ENCODE results near the gene SREBF1.
A peak's percentile ranks its signal among the peaks of the same experiment; 100 is the strongest.

The SREBF1 gene

GRCh38 chr17:17774009-17774881 is 62.5 kb downstream of the SREBF1 start:
- no peak for ATAC-seq (ENCODE audit: insufficient read depth, low read depth)
- Histone ChIP-seq H3K9ac (ENCODE audit: low read depth, low read length) (no peak overlapping the region), H3K36me3 (ENCODE audit: insufficient read depth, low read length) (peaks cover 16% of the 10 kb centered on the region), H3K27ac (ENCODE audit: low read length) (no peak overlapping the region), H3K79me2 (ENCODE audit: insufficient read depth, low read length) (peaks cover 87% of the 10 kb centered on the region), H3K9me3 (ENCODE audit: insufficient read depth, low read length, severe bottlenecking) (no peaks in the 10 kb centered on the region), H2AFZ (ENCODE audit: low read depth, low read length) (no peak overlapping the region), H3K4me2 (ENCODE audit: insufficient read depth, low read length) (no peak overlapping the region), H3K4me1 (ENCODE audit: insufficient read depth, low read length) (no peaks in the 10 kb centered on the region), H3K27me3 (ENCODE audit: insufficient read depth, low read length, poor library complexity) (no peaks in the 10 kb centered on the region), H4K20me1 (ENCODE audit: insufficient read depth, low read length) (peaks cover 95% of the 10 kb centered on the region), H3K4me3 (ENCODE audit: low read depth in 1 of 2, low read length in 2 of 2) (no peak overlapping the region)
- no peak for DNase-seq
- TF ChIP-seq EZH2 (IDR thresholded peaks at IDR 0.05; ENCODE audit: borderline replicate concordance, low read depth, low read length, severe bottlenecking): no peak
- TF ChIP-seq CTCF (IDR thresholded peaks at IDR 0.05; ENCODE audit: borderline replicate concordance, extremely low read depth, low read length, poor library complexity, severe bottlenecking): peak; percentile 40

- peaks cover 9% of the 10 kb centered on the region for H3K36me3 ChIP-seq (ENCODE audit: insufficient read depth, low read length)
- DNase-seq (no peak), ATAC-seq (ENCODE audit: insufficient read depth, low read depth) (no peak)
- H3K4me3 ChIP-seq (ENCODE audit: low read depth in 1 of 2, low read length in 2 of 2): no peak overlapping the region
- H3K4me2 ChIP-seq (ENCODE audit: insufficient read depth, low read length): no peak overlapping the region
- H4K20me1 ChIP-seq (ENCODE audit: insufficient read depth, low read length): peaks cover 95% of the 10 kb centered on the region
- no peak overlapping the region for H2AFZ ChIP-seq (ENCODE audit: low read depth, low read length)
- no peak overlapping the region for H3K27ac ChIP-seq (ENCODE audit: low read length)
- H3K79me2 ChIP-seq (ENCODE audit: insufficient read depth, low read length): peaks cover 89% of the 10 kb centered on the region
- no peak overlapping the region for H3K9ac ChIP-seq (ENCODE audit: low read depth, low read length)
- no peak for TF ChIP-seq CTCF (IDR thresholded peaks at IDR 0.05; ENCODE audit: borderline replicate concordance, extremely low read depth, low read length, poor library complexity, severe bottlenecking)
- no peak for TF ChIP-seq EZH2 (IDR thresholded peaks at IDR 0.05; ENCODE audit: borderline replicate concordance, low read depth, low read length, severe bottlenecking)
- no peaks in the 10 kb centered on the region for H3K27me3 ChIP-seq (ENCODE audit: insufficient read depth, low read length, poor library complexity)
- H3K9me3 ChIP-seq (ENCODE audit: insufficient read depth, low read length, severe bottlenecking): no peaks in the 10 kb centered on the region
- H3K4me1 ChIP-seq (ENCODE audit: insufficient read depth, low read length): no peaks in the 10 kb centered on the region
These were observed 64.6 kb downstream of the SREBF1 start for GRCh38 chr17:17772231-17772630.

- H3K27ac ChIP-seq (ENCODE audit: low read length): no peak overlapping the region
- H3K4me3 ChIP-seq (ENCODE audit: low read depth in 1 of 2, low read length in 2 of 2): no peak overlapping the region
- no peak for DNase-seq
- H3K79me2 ChIP-seq (ENCODE audit: insufficient read depth, low read length): peaks cover 89% of the 10 kb centered on the region
- peaks cover 3% of the 10 kb centered on the region; the same call in 1 of the 2 replicates for H3K36me3 ChIP-seq (ENCODE audit: insufficient read depth, low read length)
- no peaks in the 10 kb centered on the region for H3K9me3 ChIP-seq (ENCODE audit: insufficient read depth, low read length, severe bottlenecking)
- no peaks in the 10 kb centered on the region for H3K4me1 ChIP-seq (ENCODE audit: insufficient read depth, low read length)
- no peaks in the 10 kb centered on the region for H3K27me3 ChIP-seq (ENCODE audit: insufficient read depth, low read length, poor library complexity)
- no peak for TF ChIP-seq EZH2 (IDR thresholded peaks at IDR 0.05; ENCODE audit: borderline replicate concordance, low read depth, low read length, severe bottlenecking)
- no peak for TF ChIP-seq CTCF (IDR thresholded peaks at IDR 0.05; ENCODE audit: borderline replicate concordance, extremely low read depth, low read length, poor library complexity, severe bottlenecking)
- H4K20me1 ChIP-seq (ENCODE audit: insufficient read depth, low read length): peaks cover 95% of the 10 kb centered on the region
- no peak overlapping the region for H2AFZ ChIP-seq (ENCODE audit: low read depth, low read length)
- no peak; the same call in 2 of the 3 replicates for ATAC-seq (ENCODE audit: insufficient read depth, low read depth)
- no peak overlapping the region for H3K4me2 ChIP-seq (ENCODE audit: insufficient read depth, low read length)
- no peak overlapping the region for H3K9ac ChIP-seq (ENCODE audit: low read depth, low read length)
These were observed 65.1 kb downstream of the SREBF1 start for GRCh38 chr17:17771498-17772201.
